D721Med (cell line): ENCODE results near the gene KDELR1.

ENCODE experiments used
- DNase-seq: peaks from one replicate; pipeline ENCODE4 v3.0.0; 2011; ENCODE audit warnings: low spot score; ENCODE audit not compliant: insufficient read length
- FAIRE-seq: peaks from 2 replicates; lab custom pipeline; 2011; peaks lifted over from hg19 to GRCh38; lab: Jason Lieb, UNC
- TF ChIP-seq, protein P1 (sequence below): IDR thresholded peaks from 2 replicates; pipeline ENCODE4 v1.5.1; 2012; ENCODE audit warnings: mild to moderate bottlenecking, control low read depth; ENCODE audit not compliant: insufficient read depth; ENCODE audit errors: missing control alignments

KDELR1 gene

DNA sequence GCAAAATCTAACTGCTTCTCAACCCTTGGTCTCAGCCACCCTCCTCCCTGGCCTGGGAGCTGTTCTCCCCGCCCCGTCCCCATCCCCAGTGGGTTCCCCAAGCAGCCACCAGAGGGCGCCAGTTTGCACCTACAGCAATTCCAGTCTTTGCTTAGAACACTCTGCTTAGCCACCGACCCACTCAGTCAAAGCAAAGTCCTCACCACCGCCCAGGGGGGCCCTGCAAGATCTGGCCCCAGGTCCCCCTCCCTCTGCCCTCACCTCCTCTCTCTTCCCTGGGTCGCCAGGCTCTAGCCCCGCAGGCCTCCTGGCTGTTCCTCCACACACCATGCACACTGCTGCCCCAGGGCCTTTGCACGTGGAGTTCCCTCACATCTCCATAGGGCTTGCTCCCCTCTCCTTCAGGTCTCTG lies 40.0 kb downstream of the KDELR1 start:
- FAIRE-seq (no peak), DNase-seq (peak; percentile 81)
- TF ChIP-seq, protein P1, sequence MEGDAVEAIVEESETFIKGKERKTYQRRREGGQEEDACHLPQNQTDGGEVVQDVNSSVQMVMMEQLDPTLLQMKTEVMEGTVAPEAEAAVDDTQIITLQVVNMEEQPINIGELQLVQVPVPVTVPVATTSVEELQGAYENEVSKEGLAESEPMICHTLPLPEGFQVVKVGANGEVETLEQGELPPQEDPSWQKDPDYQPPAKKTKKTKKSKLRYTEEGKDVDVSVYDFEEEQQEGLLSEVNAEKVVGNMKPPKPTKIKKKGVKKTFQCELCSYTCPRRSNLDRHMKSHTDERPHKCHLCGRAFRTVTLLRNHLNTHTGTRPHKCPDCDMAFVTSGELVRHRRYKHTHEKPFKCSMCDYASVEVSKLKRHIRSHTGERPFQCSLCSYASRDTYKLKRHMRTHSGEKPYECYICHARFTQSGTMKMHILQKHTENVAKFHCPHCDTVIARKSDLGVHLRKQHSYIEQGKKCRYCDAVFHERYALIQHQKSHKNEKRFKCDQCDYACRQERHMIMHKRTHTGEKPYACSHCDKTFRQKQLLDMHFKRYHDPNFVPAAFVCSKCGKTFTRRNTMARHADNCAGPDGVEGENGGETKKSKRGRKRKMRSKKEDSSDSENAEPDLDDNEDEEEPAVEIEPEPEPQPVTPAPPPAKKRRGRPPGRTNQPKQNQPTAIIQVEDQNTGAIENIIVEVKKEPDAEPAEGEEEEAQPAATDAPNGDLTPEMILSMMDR, result peak; percentile 70

DNA sequence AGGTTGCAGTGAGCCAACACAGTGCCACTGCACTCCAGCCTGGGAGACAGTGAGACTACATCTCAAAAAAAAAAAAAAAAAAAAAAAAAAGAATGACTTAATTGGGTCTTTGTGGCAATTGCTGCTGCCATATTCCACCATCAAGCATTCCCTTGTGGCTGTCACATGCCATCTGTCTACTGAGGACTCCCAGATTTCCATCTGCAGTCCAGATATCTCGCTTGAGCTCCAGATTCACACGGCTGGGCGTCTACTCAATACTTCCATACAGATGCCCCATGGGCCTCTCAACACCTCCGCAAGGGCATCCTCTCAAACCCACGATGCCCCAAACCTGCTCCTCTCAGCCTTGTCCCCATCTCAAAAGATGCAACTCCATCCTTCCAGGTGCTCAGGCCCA lies 40.5 kb downstream of the KDELR1 start:
- TF ChIP-seq, protein P1, result no peak
- FAIRE-seq (no peak), DNase-seq (no peak)

DNA sequence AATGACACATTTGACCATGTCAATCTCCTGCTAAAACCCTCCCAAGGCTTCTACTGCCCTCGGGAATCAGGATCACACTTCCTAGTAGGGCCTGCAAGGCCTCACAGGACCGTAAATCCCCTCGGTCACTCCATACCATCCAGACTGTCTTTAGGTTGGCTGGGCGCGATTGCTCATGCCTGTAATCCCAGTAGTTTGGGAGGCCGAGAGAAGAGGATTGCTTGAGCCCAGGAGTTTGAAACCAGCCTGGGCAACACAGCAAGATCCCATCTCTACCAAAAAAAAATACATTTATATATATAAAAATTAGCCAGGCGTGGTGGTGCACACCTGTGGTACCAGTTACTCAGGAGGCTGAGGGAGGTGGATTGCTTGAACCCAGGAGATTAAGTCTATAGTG lies 42.6 kb downstream of the KDELR1 start:
- no peak for FAIRE-seq
- no peak for DNase-seq
- TF ChIP-seq, protein P1, result no peak

GRCh38 chr19:48348045-48348444 lies 43.3 kb downstream of the KDELR1 start:
- DNase-seq, result no peak
- no peak for FAIRE-seq
- TF ChIP-seq, protein P1, result no peak

GRCh38 chr19:48346191-48346590 lies 45.2 kb downstream of the KDELR1 start:
- no peak for DNase-seq
- FAIRE-seq, result no peak
- TF ChIP-seq, protein P1, result no peak

GRCh38 chr19:48344892-48345291 lies 46.5 kb downstream of the KDELR1 start:
- DNase-seq (peak; percentile 53), FAIRE-seq (no peak)
- TF ChIP-seq, protein P1, result no peak

DNA sequence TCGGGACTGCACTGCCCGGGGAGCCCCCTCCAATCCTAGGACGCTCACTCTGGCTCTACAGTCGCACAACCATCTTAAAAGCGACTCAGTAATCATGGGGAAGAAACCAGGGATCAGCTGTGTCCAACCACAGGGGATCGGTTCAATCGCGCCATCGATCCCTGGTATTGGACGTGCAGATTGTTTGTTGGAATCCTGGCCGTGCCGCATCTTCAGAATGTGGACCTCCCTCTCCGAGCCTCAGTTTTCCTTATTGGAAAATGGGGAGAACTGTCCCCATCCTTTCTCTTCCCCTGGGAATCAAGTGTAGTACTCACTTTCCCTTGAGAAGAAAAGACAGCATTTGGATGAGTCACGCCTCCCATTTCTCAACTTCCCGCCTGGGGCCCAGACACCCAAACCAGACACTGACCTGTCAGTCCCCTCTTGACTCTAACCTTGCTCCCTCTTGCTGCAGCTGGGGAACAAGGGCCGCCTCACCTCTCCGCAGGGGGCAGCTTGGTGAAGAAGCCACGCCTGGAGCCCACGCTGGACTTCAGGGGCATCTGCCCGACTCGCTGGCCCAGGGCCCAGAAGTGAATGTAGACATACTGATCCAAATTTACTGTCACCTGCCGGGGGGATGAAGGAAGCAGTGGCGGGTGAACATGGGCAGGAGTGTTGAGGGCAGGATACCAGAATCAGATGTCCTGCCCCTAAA lies 48.4 kb downstream of the KDELR1 start:
- TF ChIP-seq, protein P1, result no peak
- no peak for DNase-seq
- FAIRE-seq, result no peak
